Lower leg skin (tissue), 3 donors: ENCODE data around the gene GRIK3.

ENCODE experiments used
- POLR2A ChIP-seq, 2 donors: fragments of 450-650 bp; IDR thresholded peaks; one replicate each; pipeline ENCODE4 v1.6.1; 2016 to 2017; ENCODE audit warnings: antibody characterized with exemption in 2 of 2, mild to moderate bottlenecking in 1 of 2, moderate library complexity in 1 of 2
- TF ChIP-seq, protein P1 (sequence below), 3 donors: fragments of 450-650 bp; IDR thresholded peaks; one replicate each; pipeline ENCODE4 v1.5.1; 2016; ENCODE audit warnings: antibody characterized with exemption in 3 of 3, mild to moderate bottlenecking in 3 of 3, moderate library complexity in 2 of 3

DNA sequence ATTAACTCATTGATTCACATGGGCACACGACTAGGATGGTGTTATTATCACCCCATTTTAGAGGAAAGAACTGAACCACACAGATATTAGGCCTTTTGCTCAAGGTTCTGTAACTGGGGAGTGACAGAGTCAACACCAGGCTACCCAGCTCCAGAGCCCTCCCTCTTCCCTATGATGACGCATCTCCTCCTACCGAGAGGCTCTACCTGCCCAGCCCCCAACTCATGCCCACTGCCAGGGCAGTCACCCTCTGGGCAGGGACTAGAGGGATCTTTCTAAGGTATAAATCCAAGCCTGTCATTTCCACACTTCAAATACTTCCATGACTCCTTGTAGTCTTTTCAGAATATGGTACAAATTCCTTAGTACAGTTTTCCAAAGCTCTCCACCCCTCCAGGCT is 171.3 kb downstream of the GRIK3 start:
- TF ChIP-seq, protein P1, sequence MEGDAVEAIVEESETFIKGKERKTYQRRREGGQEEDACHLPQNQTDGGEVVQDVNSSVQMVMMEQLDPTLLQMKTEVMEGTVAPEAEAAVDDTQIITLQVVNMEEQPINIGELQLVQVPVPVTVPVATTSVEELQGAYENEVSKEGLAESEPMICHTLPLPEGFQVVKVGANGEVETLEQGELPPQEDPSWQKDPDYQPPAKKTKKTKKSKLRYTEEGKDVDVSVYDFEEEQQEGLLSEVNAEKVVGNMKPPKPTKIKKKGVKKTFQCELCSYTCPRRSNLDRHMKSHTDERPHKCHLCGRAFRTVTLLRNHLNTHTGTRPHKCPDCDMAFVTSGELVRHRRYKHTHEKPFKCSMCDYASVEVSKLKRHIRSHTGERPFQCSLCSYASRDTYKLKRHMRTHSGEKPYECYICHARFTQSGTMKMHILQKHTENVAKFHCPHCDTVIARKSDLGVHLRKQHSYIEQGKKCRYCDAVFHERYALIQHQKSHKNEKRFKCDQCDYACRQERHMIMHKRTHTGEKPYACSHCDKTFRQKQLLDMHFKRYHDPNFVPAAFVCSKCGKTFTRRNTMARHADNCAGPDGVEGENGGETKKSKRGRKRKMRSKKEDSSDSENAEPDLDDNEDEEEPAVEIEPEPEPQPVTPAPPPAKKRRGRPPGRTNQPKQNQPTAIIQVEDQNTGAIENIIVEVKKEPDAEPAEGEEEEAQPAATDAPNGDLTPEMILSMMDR (IDR thresholded peaks at IDR 0.05) = no peak
- no peak for TF ChIP-seq POLR2A (IDR thresholded peaks at IDR 0.05)
